Fibroblast of skin of left biceps (primary cell): ENCODE data around the gene DLG2.

Source experiments
- DNase-seq, 2 experiments: peaks; one replicate each; pipeline ENCODE4 v3.0.0-alpha.2; 2013; ENCODE audit warnings: low read depth in 2 of 2

DLG2 gene

DNA sequence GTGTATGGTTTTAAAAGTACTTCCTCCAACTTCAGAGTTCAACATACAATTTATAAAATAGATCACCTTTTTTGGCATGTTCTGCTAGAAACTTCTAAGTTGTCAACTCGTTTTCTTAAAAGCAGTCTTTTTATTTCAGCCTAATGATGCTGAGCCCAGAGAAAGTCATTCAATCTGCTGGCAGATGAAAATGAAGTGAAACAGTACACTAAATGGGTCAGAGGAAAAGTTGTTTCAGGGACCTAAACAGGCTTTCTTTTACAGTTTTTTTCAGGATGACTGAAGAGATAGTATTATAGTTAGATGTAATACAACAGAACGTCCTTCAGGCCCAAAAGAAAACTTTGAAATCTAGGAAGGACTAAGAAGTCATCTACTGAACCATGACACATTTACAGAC, 1498.3 kb downstream of the DLG2 start:
- no peak for DNase-seq

DNA sequence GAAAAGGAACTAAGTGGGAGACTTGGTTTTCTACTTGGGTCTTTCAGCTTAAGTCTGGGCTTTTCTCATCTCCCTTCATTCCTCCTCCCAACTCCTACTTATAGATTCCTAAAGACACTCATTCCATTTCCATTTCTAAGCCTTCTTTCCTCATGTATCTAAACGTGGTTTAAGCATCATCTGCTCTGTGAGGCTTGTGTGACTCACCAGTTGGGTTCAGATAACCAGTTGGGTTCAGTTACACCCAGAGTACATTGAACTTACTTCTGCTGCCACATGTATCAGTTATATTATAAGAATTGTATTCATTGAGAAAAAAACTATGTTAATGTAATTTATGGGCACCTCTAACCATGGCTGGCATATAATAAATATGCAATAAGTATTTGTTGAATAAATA, 1509.8 kb downstream of the DLG2 start:
- DNase-seq, result no peak

DNA sequence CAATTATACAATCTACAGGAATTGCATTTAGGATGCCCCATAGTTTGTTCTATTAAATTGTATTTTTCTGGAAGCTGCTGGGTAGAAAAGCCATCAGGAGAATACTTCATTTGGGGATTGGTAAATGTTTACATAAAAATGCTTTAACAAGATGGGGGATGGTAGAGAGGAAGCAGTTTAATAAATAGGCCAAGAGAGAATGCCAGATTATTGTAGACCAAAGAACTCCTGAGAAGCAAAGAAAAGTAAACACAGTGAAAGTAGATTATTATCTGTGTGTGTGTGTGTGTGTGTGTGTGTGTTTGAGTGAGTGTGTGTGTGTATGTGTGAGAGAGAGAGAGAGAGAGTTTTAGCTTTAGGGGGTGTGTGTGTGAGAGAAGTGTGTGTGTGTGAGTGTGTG, 1520.6 kb downstream of the DLG2 start:
- DNase-seq, result no peak

DNA sequence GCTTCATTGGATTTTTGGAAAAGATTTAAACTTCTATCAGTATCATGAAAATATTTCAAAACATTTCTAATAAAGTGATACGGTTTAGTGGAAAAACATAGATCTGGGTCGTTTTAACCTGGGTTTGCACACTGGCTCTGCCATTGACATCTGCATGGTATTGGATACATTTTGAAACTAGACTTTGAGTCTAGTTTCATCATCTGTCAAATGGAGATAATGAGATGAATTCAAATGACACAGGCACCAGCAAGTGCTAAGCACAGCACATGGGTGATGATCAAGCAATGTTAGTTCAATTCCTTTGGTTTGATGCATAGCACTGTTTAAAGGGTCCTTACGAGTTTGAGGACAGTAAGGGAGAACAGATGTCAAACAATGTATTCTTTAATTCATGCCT, 1522.0 kb downstream of the DLG2 start:
- DNase-seq, result no peak

DNA sequence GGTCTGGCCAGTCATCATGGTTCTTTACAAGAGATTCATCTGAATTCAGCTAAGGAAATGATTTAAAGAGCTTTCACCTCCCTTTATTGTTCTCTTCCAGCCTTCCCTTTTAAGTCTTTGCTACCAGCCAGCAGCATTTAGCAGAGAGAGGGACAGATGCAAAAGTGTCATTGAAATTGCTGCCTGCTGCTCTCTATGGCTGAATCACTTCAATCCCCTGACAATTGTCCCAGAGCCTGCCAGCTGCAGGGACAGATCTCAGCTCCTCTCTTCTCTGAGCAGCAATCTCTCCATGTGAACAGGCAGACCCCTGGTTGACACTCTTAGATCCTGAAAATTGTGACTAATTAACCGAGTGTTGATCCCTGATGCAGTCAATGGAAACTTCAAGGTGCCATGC, 1524.0 kb downstream of the DLG2 start:
- DNase-seq, result no peak

DNA sequence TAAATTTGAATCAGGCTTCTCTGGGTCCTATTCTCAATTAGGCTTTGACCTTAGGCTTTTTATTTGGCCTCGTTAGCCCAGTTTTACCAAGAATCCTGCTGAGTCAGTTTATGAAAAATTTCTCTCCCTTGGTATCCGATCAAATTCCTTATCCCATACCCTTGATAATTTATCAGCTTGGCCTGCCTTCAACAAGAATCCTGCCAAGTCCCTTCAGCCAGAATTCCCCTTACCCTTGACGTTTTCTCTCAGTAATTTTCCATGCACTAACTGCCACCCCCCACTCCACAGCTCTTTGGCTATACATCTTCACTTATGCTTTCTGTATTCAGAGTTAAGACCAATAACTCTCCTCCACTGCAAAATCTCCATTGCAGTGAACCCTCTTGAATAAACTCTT, 1530.0 kb downstream of the DLG2 start:
- DNase-seq, result no peak

DNA sequence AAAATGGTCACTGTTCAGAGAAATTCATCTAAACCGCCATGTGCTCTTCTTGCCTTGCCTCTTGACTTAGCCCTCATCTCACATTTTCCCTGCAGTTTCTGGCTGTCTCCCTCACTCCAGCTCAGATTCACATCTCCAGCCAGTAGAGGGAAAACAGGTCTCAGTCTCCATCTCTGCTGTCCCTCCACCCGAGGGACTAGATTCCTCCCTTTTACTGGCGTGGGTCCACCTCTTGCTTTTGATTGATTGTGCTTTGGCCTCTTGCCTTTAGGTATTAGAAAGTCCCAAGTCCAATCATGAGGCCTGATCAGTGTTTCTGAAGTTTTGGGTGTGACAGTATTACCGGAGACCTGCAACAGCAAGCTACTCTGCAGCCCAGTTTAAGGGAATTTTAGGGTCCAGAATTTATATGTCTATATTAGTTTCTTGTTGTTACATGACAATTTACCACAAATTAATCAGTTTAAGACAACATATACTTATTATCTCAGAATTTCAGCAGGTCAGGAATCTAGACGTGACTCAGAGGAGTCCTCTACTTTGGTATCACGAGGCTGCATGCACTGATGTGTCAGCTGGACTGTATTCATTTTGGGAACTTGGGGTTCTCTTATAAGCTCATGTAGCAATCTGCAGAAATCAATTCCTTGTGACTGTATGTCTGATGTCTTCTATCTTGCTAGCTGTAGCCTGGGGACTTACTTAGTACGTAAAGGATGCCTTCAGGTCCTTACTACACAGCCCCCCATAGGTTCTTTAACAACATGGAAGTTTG, 1535.7 kb downstream of the DLG2 start:
- DNase-seq, result no peak

DNA sequence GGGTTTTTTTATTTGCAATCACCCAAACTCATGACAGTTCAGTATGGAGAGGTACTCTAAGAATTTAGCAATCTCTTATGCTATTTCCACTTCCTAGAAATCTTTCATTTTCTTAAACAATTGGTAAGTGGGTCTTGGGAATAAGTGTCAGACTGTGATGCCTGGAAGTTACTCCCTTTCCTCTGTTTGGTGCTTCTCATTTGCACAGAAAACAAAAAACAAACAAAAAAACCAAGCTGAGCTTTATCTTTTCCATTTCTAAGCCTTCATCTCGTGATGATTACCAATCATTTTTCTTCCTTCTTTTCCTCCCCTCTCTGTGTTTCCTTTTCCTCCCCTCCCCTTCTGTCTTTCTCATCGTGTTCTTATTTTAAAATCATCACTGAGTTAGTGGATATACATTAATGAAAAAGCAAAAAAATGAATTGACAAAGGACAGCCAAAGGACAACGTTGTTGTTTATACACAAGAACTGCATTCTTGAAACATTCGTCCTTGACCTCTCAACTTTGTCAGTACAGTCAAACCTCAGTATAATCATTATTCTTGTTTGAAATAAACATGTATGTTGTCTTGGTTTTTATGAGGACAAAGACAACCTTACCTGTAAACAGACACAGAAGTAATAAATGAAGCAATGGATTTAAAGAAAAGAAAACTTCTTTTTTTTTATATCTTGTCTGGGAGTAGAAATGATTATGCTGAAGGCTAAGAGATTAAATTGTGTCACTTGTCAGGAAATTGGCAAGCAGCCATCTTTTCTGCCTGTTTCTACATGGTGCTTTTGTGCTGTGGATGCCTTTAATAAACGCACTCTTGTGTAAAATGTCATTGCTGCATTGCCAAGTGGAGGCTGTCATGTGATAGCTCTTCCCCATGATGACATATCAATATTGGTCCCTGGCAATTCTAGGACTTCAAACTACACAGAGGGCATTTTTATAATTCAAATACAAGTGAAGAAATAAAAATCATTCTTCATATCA, 1537.8 kb downstream of the DLG2 start:
- no peak for DNase-seq

DNA sequence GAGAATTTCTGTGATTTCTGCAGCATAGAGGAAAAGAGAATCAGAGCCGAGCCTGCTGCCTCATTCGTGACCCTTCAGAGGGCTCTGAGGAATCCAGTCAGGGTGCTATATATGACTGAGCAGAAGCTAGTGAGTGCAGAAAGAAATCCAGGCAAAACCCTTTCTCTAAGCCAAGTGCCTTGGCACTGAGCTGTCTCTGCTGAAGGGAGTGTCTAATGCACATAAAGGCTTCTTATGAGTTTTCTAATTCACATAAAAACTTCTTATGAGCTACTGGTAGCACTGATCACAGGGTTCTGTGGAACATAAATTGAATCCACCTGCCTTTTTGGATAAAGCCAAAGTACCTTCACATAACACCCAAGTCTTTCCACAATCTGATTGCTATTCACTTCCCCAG, 1555.3 kb downstream of the DLG2 start:
- DNase-seq, result no peak

DNA sequence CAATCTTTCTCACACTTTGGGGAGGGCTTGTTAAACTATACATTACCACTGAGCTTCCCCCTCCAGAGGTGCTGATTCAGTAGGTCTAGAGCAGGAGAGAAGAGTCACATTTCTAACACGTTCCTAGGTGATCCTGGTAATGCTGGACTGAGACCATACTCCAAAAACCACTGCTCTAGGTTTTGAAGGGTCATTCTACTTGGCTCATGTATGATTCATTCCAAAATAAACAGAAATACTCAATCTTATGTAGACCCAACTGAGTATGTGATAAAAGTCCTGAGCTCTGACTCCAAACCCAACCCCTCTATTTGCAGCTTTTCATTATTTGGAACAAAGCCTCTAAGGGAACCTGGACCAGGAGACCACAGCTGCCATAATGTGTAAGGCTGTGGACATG, 1558.1 kb downstream of the DLG2 start:
- DNase-seq, result no peak

DNA sequence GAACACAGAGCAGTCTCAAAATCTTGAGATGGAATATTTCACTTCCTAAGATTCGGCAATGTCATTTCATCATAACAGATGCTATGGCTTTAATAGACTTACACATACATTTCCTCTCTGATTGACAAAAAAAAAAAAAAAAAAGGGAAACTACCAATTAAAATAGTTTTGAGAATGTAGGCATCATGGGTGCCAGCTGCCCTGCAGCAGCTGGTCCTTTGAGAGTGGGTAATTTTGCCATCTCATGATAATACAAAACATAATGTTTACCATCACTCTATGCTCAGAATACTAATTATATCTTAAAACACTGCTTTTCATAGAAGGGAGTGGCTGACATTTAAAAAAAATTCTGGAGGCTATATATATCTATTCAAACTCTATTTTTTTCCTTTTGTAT, 1565.4 kb downstream of the DLG2 start:
- DNase-seq, result no peak

DNA sequence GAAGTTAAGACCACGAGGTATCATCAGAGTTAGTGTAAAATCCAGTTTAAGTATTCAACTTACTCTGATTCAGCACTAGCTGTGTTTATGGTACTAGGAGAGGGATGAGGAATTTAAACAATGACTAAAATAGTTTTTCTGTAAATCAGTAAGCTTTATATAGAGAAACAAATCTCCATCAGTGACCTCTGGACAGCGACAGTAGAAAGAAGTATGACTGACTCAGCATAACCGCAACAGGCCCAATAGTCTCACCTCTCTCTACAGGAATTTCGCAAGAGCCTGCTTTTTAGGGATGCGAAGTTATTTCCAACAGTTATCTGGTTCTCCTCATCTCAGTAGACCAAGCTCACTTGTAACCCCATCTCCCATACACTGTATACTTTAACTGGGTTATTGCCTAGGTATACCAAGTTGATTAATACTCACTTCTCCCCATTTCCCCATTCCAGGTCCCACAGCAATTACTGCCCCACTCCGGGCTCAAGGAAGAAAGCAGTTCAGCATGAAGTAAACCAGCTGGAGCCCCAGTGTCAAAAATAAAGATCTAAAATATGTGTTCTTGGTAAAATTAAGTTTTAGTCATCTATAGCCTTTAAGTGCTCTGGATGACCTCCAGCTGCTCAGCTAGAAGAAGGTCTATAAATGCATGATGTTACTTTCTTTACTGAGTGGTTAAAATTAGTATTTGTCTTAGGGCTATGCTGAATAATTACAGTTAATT, 1570.3 kb downstream of the DLG2 start:
- no peak for DNase-seq

DNA sequence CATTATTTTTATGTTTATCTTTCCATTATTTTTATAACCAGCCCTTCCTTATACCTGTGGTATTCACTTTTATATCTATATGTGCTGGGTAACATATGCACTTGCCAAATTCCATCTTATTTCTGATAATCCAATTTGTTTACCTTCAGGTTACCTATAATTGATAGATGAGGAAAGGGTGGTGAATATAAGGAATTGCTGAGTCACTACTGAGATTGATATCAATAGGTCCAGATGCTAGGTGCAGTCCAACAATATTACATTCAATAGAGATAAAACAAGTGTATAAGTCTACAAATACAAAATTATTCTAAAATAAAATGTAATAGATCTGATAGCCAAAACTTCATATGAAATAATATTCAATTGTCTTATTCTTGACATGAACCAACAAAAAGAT, 1582.0 kb downstream of the DLG2 start:
- no peak for DNase-seq

DNA sequence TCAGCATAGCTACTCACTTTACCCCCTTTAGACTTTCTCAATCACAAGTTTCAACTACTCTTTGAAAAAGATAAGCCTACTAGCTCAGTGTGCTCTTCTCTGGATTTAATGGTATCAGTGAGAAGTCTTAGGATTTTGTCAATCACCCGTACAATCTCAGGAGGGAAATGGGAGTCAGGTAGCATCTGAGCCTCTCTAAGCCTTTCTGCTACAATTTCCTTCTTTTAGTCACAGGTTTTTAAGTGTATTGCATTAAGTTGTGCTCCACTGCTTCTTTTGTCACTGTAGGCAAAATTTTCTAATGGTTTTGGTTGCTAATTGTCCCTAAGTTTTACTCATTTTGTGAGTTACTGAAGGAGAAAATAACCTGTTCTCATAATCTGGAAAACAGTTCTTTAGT, 1582.4 kb downstream of the DLG2 start:
- no peak for DNase-seq

DNA sequence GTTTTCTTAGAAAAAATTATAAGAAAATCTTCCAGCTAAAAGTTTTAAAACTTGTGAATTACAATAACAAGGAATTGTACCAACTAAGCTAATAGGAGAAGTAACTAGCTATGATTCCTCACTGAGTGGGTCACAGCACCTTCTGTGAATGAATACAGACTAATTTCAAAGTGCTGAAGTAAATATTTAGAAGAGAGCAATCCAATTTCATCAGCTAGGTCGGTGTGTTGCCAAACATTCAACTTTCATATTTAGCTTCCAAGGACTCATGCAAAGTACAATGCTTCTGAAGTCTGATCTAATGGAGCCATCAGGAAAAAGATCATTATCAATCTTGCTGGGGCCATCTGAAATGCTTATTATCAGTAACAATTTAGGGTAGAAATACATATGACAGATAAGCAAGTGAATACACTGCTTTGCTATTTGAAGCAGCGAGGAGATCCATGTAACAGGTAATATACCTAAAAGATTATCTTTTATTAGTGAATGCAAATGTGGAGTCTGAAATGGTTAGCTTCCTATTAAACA, 1590.4 kb downstream of the DLG2 start:
- no peak for DNase-seq

DNA sequence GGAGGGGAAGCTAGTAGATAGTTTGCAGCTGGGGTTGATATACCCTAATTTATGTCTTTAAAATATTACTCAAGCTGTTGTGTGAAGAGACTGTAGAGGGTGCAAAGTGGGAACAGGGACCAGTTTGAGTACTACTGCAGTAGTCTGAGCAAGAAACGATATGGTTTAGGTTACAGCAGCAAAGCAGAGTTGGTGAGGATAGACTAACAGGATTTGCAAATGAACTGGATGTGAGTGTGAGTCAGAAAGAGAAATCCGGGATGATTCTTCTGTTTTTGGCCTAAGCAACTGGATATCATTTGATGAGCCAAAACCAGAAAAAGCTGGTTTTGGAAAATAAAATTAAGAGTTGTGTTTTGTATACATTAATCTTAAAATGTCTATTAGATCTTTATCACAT, 1591.5 kb downstream of the DLG2 start:
- no peak for DNase-seq

DNA sequence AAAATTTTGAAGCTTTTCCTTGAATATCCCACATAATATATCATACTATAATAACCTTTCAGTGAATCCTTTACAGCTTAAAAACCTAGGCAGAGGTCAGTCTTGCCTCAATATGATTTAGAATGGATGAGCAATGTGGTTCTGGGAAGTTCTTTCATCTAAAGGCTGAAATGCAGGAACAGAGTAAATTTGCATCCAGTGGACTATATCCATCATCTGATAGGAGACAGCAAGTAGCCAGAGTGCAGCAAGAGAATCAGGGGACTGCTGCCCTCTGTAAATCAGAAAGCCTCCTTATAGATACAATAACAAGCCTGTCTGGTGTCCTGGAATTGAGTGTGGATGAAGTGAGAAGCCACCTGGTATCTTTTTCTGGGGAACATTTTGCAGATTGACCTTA, 1592.7 kb downstream of the DLG2 start:
- DNase-seq, result no peak

DNA sequence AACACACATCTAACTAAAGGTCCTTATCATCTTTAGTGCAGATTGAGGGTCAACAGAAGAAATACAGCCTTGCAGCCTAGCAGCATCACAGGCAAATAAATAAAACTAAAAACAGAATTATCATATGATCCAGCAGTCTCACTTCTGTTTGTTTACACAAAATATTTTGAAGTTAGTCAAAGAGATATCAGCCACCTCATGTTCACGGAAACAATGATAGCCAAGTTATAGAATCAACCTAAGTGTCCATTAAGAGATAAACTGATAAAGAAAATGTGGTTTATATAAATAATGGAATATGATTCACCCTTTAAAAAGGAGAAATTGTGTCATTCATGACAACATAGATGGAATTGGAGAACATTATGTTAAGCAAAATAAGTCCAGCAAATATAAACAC, 1602.9 kb downstream of the DLG2 start:
- DNase-seq, result no peak

DNA sequence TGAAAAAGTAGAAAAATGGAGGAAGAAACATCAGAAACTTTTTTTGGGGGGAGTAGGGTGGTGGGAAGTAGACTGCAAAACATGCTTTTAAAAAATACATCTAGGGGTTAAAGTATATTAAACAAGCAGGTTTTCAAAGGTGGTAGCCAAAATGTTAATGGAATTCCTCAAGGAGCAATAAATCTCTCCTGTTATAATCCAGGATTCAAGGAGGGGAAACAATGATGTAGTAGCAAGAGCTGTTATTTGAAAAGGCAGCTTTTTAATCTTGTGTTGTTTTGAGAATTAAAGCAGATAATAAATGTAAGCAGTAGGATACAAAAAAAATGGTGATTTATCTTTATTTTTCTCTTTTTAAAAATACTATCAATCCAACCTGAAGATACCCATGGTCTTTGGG, 1604.4 kb downstream of the DLG2 start:
- DNase-seq, result no peak

DNA sequence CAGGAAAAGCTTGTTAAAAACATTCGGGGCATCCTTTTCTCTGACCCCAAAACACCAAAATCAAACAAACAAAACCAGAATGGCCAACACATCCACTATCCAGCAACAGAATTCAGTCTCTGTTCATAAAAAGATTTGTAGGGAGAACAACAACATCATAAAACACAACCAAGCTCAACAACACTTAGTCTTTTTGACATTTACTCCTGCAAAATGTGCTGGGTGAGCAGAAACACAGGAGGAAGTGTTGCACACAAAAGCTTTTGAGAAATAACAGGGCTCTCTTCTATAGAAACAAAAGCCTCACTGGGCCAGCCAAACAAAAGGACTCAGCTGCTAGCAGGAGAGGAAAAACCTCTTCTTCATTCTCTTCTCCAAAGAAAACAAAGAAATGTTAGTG, 1604.9 kb downstream of the DLG2 start:
- no peak for DNase-seq

DNA sequence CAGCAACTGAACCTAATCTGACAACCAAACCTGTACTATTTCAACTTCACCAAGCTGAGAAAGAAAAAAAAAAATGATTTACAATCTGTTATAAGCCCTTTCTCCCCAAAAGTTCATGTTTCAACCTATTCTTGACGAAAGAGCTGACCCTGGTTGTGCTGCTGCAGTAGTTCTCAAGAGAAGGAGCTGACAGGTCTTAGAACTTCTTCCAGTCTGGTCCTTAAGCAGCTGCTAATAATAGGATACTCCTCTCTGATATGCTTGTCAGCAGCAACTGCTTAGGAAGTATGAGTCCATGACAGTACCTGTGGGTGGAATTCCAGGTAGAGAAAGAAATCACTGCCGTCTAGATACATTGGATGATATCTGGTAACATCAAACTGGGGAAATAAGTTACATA, 1605.9 kb downstream of the DLG2 start:
- DNase-seq, result no peak

DNA sequence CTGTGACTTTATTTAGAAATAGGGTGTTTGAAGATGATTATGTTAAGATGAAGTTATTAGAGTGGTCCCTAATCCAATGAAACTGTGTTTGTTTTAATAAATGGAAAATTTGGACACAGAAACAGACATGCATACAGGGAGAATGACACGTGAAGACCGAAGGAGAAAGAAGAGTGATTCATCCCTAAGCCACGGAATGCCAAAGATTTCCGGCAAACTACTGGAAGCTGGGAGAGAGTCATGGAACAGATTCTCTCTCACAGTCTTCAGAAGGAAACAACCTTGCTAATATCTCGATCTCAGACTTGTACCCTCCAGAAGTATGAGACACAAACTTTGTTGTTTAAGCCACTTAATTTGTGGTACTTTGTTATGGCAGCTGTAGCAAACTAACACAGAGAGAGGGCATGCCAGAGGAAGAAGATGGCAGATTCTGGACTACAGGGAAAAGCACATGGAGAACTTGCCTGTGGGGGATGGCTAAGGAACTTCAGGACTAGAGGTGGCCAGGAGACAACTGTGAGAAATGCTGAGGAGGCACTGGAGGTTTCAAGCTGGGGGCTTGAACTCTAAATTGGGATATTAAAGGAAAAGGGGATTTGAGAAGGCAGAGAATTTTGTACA, 1607.5 kb downstream of the DLG2 start:
- peak; percentile 53 to 58 for DNase-seq
